ENCODE data around the gene BTNL2.

Gene BTNL2

DNA sequence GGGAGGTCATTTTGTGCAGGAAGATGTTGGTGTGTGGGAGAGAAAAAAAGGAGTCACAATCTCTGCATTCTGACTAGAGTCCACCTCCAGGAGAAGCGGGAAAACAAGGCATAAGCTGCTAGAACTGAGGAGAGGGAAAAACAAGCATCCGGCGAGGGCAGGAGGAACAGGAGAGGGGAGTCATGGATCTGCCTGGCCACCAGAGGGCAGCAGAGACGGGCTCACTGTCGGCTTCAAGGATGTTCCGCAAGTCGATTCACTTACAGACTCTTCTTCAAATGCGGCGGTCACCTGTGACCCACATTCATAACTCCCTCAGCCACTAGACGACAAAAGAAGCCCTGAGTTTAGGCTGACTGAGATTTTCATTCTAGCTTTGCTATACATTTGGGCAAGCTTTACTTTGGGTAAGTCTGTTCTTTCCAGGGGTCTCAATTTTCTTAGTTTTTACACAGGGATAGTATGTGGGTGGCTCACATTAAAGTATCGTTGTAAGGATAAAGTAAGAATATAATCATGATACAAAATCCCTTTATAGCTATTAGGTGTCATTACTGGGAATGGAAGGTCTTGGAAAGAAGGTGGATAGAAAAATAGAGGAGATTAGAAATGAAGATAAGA lies 6.6 kb upstream of the BTNL2 start:
- peak; percentile 70 for DNase-seq

DNA sequence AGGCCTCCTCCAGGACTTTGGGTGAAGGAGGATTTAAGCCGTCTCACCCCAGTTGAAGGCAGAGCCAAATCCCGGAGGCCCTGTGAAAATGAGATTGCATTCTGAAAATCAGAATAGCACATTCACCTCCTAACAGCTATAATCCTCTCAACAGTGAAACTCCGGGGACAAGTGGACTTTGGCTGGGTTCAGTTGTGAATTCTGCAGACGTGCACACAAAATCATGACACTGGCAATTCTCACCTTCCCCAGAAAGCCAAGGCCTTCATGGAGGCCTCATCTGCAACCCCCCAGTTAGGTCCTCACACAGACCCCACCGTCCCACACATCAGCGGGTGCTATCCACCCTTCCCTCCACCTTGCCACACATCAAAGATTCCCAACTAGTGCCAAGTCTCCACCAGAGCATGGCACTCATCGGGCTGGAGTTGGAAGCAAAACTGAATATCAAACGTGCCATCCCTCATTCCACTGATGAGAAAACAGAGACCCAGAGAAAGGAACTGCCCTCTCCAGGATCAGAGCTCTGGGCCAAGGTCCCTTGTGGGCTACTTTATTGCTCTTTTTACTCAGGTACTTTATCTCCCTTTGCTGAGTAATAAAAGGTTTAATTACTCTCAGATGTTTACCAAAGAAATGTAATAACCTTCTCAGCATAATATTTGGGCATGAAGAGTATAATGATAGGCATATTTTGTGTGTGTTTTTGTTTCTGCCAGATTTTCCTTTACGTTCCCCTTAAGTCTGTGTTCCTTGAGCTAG lies 4.8 kb upstream of the BTNL2 start:
- no peak for DNase-seq

DNA sequence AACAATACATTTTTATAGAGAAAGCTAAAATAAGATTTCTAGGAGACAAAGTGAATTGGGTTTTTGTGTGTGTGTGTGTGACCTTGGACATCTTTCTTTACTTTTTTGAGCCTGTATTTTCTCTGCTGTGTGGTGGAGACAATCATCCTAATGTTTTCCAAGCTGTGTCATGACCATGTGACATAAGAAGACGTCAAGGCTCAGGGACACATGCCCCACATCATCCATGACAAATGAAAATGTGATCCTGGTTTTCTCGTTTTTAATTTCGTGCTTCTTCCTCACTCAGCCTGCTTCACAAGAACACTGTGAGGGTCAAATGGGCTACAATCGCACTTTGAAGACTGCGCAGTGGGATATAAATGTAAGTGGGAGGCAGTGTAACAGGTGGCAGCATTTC lies 3.9 kb upstream of the BTNL2 start:
- DNase-seq: no peak

DNA sequence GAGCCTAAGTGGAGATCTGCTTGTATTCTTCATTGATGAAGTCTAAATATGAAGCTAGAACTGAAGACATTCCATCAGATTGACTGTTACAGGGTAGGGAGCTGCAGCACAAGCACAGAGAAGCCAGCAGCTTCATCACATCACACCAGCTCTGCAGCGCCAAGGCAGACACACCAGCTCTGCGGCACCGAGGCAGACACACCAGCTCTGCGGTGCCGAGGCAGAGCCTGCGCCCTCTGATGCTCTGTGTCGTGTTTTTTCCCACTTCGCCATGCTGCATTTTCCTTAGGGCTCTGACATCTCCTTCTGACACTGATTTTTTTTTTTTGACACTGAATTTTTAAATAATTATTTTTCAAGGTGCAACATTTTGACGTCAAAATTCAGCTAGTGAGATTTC lies 784 bp downstream of the BTNL2 start:
- DNase-seq: no peak

DNA sequence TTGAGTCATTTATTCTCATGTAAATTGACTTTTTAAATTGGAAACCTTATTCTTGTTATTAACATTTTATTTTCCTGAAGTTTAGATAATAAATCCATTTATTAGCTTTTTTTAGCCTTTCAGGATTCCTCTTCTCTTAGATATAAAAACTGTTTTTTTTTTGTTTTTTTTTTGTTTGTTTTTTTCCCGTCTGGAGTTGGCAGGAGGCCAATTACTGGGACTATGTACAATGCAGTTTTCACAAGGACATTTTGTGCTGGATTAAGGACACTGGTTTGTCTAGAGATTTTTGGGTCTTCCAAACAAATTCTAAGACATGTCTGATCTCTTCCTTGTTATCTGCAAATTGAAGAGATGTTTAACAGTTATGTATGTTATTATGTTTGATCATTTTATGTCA lies 1.3 kb downstream of the BTNL2 start:
- no peak for DNase-seq

DNA sequence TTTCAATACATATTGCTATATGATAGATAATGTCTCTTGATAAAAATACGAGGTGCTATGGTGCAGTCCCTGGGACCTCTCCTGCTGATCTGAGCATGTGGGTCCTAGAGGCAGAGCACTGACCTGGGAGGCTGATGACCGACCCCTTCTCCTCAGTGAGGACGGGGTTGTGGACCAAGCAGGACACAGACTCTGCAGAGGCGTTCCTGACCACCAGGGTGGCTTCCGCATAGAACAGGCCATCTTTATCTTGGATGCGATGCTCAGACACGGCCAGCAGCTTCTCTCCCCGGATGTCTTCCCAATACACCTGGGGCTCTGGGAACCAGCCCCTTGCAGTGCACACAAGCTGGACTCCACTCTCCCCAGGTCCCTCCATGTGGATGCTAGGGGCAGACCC lies 4.2 kb downstream of the BTNL2 start:
- no peak for DNase-seq

DNA sequence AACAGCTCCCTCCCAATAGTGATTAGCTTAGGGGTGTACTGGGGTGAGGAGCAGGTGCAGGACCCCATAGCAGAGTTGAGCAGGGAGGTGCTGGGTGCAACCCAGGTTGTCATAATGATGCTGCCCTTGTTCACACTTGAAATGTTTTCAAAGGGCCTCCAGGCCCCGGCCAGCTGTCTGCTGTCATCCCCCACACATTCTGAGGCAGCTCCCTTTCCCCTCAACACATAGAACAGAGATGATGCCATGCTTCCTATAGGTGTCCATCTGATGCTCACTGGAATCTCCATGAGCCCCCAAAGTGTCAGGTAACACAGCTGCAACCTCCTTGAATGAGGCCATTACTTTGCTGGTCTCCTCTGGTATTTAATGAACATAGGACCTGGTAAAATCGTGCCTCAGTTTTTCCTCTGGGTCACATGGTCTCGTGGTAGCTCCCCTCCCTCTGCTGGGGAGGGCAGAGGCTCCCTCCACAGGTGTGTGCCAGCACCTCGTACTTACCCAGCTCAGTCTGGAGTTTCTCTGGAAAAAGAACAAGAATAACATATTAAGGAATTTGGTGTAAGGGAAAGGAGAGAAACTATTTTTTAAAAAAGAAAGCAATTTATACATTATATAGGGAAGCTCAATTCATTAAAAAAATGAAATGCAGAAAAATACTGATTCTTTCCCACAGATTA lies 5.6 kb downstream of the BTNL2 start:
- DNase-seq: no peak

DNA sequence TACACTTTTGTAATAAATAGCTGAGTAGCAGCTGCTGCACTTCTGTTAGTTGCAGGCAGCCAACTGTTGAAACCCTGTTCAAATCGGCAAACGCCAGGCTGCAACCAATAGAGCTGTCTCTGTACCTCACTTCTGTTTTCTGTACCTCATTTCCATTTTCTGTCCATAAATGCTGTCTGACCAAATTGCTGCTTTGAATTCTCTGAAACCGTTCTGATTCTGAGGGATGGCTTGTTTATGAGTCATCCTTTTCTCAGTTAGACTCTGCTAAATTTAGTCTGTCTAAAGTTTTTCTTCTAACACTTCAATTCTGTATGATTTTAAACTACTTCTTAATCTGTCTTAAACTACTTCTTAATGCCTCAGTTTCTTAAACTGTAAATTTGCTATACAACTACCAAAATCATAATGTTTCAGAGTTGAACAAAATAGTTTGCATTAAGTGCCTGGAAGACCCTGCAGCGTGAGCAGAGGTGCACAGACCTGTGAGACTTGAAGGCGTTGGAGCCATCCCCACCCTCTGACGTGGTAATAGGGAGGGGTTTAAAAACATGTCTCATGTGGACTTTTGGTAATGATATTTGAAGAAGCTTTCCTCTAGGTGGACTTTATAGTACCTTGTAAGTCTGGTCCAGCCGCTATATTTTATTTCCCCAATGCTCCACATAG lies 9.6 kb downstream of the BTNL2 start:
- no peak for DNase-seq

DNA sequence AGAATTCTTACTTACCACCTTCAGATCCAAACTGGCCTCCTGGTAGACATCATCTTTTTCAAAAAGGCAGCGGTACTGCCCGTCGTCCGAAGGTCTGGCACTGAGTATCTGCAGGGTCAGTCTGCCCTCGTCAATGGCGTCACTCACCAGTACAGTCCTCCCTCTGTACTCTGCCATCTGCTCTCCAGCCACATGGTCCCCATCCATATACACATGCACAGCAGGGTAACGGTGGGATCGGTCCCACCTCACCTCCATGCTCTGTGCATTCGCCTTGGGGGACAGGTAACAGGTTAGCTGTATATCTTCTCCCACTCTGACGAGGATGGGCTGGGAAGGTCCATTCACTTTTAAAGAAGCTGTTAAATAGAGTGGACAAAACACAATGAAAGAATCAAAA lies 11.0 kb downstream of the BTNL2 start:
- DNase-seq: no peak

DNA sequence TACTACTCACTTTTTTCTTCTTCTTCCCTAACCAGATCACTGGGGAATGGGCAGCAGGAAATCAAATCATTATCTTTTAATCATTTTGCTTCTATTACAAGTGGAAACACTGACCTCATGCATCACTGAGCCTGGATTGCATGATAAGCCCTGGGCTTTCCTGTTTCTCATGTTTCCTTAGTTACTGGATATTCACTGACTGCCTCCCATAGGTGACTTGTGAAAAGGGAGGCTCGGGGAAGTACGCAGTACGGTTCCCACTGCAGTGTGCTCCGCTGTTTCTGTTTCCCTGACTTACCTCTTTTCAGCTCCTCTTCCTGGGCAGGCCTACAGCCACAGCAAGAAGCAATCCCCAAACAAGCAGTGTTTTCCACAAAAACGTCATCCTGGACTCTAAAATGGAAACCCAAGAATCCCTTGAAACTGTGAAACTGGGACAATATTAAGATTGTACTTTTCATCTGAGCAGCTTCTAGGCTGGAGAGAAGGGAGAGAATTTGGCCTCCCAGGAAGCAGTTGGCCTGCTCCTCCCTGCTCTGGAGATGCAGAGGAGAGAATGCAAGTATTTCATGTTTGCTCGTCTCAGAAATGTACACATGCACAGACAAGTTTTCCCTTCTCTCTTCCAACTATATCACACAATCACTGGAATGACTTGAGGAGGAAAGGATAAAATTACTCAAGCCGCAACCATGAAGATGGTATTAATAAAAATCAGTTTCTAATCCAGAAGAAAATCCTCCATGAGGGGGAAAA lies 13.1 kb downstream of the BTNL2 start:
- no peak for DNase-seq

DNA sequence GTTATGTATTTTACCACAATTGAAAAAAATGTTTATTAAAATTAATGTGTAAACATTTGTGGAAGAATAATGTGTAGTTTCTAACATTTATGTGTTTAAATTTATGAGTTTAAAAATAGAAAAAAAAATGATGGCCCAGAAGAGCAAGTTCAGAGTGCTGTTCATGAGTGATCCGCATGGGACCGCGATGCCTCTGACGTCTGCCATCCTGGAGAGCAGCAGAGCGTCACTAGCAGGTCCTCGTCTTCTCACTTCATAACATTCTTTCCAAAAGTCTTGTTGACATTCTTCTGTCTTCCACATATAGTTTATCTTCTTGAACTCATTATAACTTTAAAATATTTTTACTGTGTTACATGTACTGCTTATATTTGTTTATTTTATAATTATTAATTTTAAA lies 15.5 kb downstream of the BTNL2 start:
- no peak for DNase-seq

DNA sequence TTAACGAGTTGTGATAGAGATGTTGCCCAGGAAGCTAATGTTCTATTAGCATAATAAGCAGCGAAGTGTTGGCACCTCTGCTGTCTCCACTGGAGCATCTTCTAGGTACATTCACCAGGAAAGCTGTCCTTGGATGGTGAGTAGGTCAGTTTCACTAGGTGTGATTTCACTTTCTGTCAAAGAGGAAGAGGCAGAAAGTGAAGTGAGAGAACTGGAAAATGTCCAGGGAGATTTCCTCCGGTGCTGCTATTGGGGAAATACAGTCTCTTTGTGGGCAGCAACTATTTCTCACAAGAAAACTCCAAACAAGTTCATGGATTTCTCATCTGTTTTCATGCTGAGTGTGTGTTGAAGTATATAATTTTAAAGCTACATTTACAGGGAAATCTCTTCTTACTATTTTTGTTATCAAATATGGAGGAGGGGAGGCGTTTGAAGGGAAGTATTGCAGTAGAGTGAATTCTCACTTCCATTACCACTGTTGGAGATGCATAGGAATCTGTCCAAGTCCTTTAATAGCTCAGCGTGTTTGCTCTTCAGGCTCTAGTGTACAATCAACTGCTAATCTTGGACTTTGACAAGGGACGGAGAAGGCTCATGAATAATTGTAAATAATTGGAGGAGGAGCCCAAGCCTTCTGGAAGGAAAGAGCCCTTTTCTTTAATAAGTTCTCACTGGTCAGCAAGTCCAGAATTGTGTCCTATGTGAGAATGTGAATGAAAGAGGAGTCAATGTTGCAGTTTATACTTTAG lies 19.2 kb downstream of the BTNL2 start:
- no peak for DNase-seq

DNA sequence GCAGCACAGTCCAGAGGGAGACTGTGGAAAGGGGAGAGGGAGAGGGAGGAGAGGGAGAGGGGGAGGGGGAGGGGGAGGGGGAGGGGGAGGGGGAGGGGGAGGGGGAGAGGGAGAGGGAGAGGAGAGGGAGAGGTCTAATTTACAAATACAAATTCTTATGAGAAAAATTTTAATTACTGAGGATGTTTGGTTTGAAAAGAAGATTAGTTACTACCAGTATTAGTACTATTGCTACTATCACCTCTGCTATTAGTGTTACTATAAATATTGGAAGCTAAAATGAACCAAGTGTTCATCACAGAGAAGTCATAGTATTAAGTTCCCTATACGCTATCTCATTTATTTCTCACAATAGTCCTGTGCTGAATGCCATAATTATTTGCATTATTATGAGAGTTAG lies 20.9 kb downstream of the BTNL2 start:
- DNase-seq: no peak

DNA sequence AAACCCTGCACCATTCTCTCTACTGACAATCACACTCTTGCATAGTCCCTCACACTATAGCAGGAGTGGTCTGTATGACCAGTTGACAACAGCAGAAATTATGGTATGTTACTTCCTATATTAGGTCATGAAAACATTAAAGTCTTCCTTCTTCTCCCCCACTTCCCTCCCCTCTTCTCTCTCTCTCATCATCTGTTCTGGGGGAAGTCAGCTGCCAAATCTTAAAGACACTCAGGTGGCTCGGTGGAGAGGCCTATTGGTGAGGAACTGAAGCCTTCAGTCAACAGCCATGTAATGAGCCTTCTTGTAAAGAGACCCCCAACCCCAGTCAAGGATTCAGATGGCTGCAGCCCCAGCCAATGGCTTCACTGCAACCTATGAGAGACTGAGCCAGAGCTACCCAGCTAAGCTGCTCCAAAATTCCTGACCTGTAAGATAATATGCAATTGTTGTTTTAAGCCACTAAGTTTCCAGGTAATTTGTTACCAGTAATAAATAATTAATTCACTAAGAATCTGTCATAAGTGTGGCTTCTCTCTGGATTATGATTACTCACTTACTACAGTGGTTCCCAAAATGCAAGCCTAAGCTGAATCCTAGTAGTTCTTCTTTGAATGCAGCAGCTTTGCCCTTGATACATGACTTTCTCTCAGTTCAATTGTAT lies 24.1 kb downstream of the BTNL2 start:
- DNase-seq: no peak

DNA sequence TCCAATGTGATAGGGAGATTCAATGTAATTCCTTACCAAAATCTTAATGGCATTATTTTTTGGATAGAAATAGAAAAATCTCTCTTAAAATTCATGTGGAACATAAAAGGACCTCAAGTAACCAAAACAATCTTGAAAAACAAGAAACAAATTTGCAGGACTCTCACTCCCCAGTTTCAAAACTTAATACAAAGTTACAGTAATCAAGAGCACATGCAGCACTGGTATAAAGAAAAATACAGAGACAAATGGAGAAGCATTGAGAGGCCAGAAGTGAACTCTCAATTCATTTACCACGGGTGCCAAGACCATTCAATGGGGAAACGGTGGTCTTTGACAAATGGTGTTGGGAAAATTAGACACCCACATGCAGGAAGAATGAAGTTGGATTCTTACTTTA lies 27.4 kb downstream of the BTNL2 start:
- DNase-seq: no peak

DNA sequence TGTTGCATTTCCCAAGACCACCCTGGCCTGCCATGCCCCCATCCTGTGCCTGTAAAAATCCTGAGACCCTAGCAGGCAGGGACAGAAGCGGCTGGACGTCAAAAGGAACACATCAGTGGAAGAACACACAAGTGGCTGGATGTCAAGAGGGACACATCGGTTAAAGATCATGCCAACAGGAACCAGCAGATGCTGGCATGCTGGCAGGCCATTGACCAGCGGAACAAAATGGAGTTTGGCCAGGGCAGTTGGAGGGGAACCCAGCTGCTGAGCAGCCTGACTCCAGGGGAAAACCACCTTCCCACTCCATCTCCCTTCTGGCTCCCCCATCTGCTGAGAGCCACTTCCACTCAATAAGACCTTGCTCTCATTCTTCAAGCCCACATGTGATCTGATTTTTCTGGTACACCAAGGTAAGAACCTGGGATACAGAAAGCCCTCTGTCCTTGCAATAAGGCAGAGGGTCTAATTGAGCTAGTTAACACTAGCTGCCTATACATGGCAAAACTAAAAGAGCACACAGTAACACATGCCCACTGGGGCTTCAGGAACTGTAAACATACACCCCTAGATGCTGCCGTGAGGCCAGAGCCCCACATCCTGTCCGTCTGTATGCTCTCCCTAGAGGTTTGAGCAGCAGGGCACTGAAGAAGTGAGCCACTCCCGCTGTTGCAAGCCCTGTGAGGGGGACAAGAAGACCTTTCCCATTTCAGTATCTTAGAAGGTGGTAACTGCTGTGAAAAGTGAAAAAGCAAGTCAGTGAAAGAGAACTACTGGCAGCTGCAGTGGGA lies 31.0 kb downstream of the BTNL2 start:
- no peak for DNase-seq

DNA sequence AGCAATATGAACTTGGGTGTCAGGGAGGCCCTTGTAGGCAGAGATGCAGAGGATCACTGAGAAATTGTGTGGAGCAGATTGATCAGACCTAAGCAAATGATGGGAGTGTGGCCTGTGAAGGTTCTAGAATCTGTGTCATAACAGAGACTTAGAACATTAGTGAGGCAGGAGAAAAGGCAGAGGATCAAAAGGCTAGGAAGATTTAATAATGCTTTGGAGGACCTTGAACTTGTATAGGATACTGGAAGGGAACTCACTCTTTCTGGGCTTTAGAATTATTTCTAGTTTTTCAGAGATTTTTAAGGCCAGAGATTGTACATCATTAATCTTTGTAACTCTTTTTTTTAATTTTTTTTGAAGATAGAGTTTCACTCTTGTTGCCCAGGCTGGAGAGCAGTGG lies 35.2 kb downstream of the BTNL2 start, which contains the start of gene TSBP1:
Gene TSBP1, minus strand, starts transcription at position 101 of the 400 bp plus-strand sequence. CDS start 197 bp downstream, outside the sequence.
- DNase-seq: no peak

DNA sequence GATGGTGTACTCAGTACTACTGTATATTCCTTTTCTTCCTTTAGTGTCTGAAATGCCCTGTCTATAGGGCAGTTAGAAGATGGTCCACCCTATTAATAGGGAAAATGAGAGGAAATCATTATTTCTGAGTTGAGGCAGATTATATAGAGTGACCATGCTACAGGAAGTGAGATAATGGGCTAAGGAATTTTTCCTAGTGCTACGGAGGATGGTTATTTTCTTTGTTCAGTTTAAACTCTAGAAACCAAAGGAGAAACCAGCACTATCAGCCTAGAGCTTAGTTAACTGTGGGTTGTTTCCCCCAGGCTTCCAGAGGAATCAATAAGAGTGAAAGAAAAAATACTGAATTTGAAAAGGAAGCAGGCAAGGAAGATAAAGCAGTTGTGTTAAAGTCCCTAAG lies 35.8 kb downstream of the BTNL2 start:
- DNase-seq: no peak

DNA sequence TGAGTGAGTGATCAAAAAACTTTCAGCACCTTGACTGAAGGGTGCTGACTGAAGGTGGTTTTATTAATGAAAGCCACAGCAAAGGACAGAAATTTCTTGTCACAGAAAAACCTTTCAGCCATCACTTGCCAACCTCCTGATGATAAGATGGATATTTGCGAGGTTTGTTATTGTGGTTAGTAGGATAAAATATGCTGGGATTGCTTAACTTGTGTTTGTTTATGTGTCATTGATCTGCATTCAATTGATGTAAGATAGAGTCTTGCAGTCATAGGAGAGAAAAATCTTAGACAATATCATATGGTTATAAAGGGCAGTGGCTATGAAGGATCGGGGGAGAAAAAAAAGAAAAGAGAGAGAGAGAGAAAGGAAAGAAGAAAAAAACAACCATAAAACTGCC lies 36.5 kb downstream of the BTNL2 start:
- no peak for DNase-seq

DNA sequence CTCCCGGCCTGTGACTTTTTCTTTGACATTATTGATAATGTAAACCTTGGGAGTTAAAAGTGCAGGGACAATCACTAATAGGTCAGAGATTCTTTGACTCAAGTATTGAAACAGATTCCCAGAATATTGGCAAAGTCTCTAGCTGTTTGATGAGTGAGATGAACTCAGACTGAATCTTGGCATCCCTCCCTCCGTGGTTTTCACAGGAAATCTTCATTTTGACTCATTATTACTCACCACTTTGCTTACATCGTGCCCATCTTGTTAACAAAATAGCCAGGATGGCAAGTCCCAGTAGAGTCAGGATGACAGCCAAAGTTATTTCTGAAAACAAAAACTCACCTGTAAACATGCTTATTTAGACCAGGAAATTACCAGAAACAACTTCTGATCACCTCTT lies 37.3 kb downstream of the BTNL2 start:
- DNase-seq: no peak

DNA sequence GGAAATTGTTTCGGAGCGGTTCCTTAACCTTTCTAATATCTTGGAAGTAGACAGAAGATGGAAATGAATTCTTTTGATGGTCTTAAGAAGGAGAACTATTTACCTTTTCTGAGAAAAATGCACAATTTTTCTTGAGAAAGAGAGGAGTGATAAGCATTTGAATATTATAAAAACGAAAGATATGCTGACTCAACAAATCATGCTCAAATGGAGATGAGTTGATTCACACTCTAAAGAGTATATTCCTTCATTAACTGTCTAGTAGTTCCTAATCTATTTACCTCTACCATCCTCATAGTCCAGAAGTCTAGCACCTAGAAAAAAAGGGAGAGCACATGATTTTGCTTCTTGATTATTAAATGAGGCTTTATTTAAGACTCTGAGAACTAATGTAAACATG lies 39.3 kb downstream of the BTNL2 start:
- no peak for DNase-seq
